ENCODE results near the gene SERPINA9. TPM values are rescaled to one million over a fixed set of nuclear protein-coding genes. Genes with fewer than 3 reads are reported as not detected.
A peak's percentile ranks its signal among the peaks of the same experiment; 100 is the strongest.

Gene SERPINA9, protein sequence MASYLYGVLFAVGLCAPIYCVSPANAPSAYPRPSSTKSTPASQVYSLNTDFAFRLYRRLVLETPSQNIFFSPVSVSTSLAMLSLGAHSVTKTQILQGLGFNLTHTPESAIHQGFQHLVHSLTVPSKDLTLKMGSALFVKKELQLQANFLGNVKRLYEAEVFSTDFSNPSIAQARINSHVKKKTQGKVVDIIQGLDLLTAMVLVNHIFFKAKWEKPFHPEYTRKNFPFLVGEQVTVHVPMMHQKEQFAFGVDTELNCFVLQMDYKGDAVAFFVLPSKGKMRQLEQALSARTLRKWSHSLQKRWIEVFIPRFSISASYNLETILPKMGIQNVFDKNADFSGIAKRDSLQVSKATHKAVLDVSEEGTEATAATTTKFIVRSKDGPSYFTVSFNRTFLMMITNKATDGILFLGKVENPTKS
- total RNA-seq (2021; ENCODE audit: unreplicated experiment), result not detected
- not detected in 2 replicates for polyA plus RNA-seq (2012)
- not detected for Bru-seq, nascent RNA
- BruChase-seq, experiment 1, labeled RNA remaining after a 6-hour chase, result not detected
- not detected for BruChase-seq, experiment 2, labeled RNA remaining after a 2-hour chase
- long read RNA-seq, result 0 reads

DNA sequence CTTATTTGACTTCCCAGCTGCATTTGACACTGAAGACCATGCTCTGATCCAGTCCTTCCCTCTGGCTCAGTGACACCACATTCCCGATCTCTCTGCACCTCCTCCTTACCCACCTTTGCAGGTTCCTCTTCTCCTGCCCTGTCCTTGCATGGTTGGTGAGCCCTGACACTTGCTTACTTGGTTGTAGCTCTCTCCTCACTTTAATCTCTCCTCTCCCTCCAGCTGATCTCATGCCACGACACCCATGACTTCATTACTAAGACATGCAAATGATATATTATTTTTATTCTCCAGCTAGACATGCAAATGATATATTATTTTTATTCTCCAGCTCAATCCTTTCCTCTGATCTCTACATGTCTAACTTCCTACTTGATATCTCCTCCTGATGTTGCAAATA, at the start of gene SERPINA9:
Gene SERPINA9 (minus strand): TSS at position 175 of the 400 bp plus-strand sequence. CDS start 6,357 bp downstream, outside the sequence.
- H3K27ac ChIP-seq (ENCODE audit: low read depth, low read length), result no peak within 1 kb of the TSS
- H2AFZ ChIP-seq (ENCODE audit: low read depth, low read length, poor library complexity, severe bottlenecking), result no peak within 1 kb of the TSS
- no peaks in the 10 kb centered on the region for H3K79me2 ChIP-seq (ENCODE audit: insufficient read depth, low read length)
- H4K20me1 ChIP-seq (ENCODE audit: insufficient read depth), result no peaks in the 10 kb centered on the region
- ATAC-seq, result no peak
- peak within 1 kb of the TSS; percentile 62 for H3K4me2 ChIP-seq (ENCODE audit: low read length)
- H3K9ac ChIP-seq (ENCODE audit: low read length), result no peak within 1 kb of the TSS
- H3K4me3 ChIP-seq (replicated peaks in 1 of 2; ENCODE audit: low read depth in 1 of 2, low read length in 2 of 2), result no peak within 1 kb of the TSS
- BruUV-seq (replicated peaks), result no TSS peak
- H3K9me3 ChIP-seq (ENCODE audit: control insufficient read depth in 1 of 2, insufficient read depth in 1 of 2, low read depth in 1 of 2, low read length in 2 of 2), result no peaks in the 10 kb centered on the region; a peak in 1 of 4 replicates
- H3K36me3 ChIP-seq (ENCODE audit: control insufficient read depth in 1 of 2, insufficient read depth in 2 of 2, low read length in 2 of 2), result no peaks in the 10 kb centered on the region
- ChIA-PET CTCF (interaction anchor here (4.0 kb wide), 1 partner anchor 10 kb away, joined by 23 read pairs; no protein-coding TSS in a partner anchor), RAD21 (ENCODE audit: low non-redundant PET in 1 of 2, low total read pairs in 2 of 2, uncharacterized antibody in 2 of 2, unreplicated experiment in 2 of 2) (no interaction called here), POLR2A (no interaction called here)
- no peak for DNase-seq (ENCODE audit: low read depth, low spot score)
- no peaks in the 10 kb centered on the region for H3K27me3 ChIP-seq (ENCODE audit: insufficient read depth, low read length)
- peaks cover 0 to 18% of the 10 kb centered on the region in 2 experiments; a peak in 3 of 4 replicates for H3K4me1 ChIP-seq (ENCODE audit: control insufficient read depth in 1 of 2, insufficient read depth in 2 of 2, low read length in 2 of 2)
- TF ChIP-seq POLR2A (IDR thresholded peaks at IDR 0.05; ENCODE audit: borderline replicate concordance, extremely low read depth, insufficient read depth, insufficient read length), result no peak
- no peak for TF ChIP-seq POLR2AphosphoS5 (IDR thresholded peaks at IDR 0.05; ENCODE audit: low read depth, low read length)
- TF ChIP-seq FOSL1 (IDR thresholded peaks at IDR 0.05; ENCODE audit: low read depth), result no peak
- TF ChIP-seq EZH2phosphoT487 (IDR thresholded peaks at IDR 0.05; ENCODE audit: borderline replicate concordance), result no peak
- TF ChIP-seq MAX (IDR thresholded peaks at IDR 0.05), result no peak
- no peak for TF ChIP-seq ZFX (IDR thresholded peaks at IDR 0.05)
- no peak for TF ChIP-seq SIN3A (IDR thresholded peaks at IDR 0.05; ENCODE audit: low read depth)
- TF ChIP-seq EZH2 (IDR thresholded peaks at IDR 0.05), result no peak
- TF ChIP-seq, protein P1, sequence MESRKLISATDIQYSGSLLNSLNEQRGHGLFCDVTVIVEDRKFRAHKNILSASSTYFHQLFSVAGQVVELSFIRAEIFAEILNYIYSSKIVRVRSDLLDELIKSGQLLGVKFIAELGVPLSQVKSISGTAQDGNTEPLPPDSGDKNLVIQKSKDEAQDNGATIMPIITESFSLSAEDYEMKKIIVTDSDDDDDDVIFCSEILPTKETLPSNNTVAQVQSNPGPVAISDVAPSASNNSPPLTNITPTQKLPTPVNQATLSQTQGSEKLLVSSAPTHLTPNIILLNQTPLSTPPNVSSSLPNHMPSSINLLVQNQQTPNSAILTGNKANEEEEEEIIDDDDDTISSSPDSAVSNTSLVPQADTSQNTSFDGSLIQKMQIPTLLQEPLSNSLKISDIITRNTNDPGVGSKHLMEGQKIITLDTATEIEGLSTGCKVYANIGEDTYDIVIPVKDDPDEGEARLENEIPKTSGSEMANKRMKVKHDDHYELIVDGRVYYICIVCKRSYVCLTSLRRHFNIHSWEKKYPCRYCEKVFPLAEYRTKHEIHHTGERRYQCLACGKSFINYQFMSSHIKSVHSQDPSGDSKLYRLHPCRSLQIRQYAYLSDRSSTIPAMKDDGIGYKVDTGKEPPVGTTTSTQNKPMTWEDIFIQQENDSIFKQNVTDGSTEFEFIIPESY (IDR thresholded peaks at IDR 0.05; ENCODE audit: extremely low read depth, insufficient replicate concordance, low read length), result no peak
- TF ChIP-seq TCF7L2 (IDR thresholded peaks at IDR 0.05; ENCODE audit: borderline replicate concordance, extremely low read depth, insufficient read depth, insufficient read length), result no peak
- no peak for TF ChIP-seq RAD21 (IDR thresholded peaks at IDR 0.05; ENCODE audit: low read depth)
- TF ChIP-seq CBX3 (IDR thresholded peaks at IDR 0.05; ENCODE audit: low read depth), result no peak
- TF ChIP-seq EGR1 (IDR thresholded peaks at IDR 0.05; ENCODE audit: low read depth), result no peak
- no peak for TF ChIP-seq SP1 (IDR thresholded peaks at IDR 0.05; ENCODE audit: low read depth)
- TF ChIP-seq ZNF274 (IDR thresholded peaks at IDR 0.05; ENCODE audit: low read depth, low read length), result no peak
- no peak for TF ChIP-seq JUND (IDR thresholded peaks at IDR 0.05)
- no peak for TF ChIP-seq ATF3 (IDR thresholded peaks at IDR 0.05)
- no peaks in the 10 kb centered on the region for H3K9me2 ChIP-seq (ENCODE audit: insufficient read depth)
- intact Hi-C loops (cut with micrococcal nuclease), result no loop called here
